Measurements from ENCODE around the gene RGS9BP. TPM values are rescaled to one million over a fixed set of nuclear protein-coding genes. Genes with fewer than 3 reads are reported as not detected.
"Not testable (repeated sequence)": the region's sequence is repeated elsewhere in the genome, so short reads cannot be mapped to it uniquely, and the experiment has no call there.

The RGS9BP gene
- total and polyA plus RNA-seq, 2 experiments from 2014 or later: 0.08 to 0.22 TPM

GRCh38 chr19:32708457-32708856 is 32.8 kb downstream of the RGS9BP start:
- H2AFZ ChIP-seq: no peak overlapping the region
- 100% methylated on average over 3 of the region's 3 CpGs for WGBS, 2 experiments (ENCODE audit: low coverage in 1 of 2, low lambda C conversion rate in 2 of 2, missing lambda C conversion rate in 2 of 2)
- H3F3A ChIP-seq (ENCODE audit: insufficient read depth): no peaks in the 10 kb centered on the region
- H3K9ac ChIP-seq: no peak overlapping the region
- no peaks in the 10 kb centered on the region for H4K20me1 ChIP-seq (ENCODE audit: insufficient read depth)
- no peak overlapping the region for H3K4me3 ChIP-seq
- H3K27ac ChIP-seq: no peak overlapping the region
- no peak overlapping the region for H3K4me2 ChIP-seq (ENCODE audit: unreplicated experiment)
- DNase-seq: no peak
- H3K9me3 ChIP-seq (ENCODE audit: low read depth): no peaks in the 10 kb centered on the region
- H3K79me2 ChIP-seq (ENCODE audit: insufficient read depth): peaks cover 68% of the 10 kb centered on the region
- TF ChIP-seq EZH2phosphoT487 (IDR thresholded peaks at IDR 0.05; ENCODE audit: insufficient read depth, low read depth): no peak
- no peak for TF ChIP-seq EZH2 (IDR thresholded peaks at IDR 0.05; ENCODE audit: insufficient read depth, poor library complexity, severe bottlenecking)
- in situ Hi-C loops (cut with MboI): no loop called here
- peaks cover 26% of the 10 kb centered on the region for H3K36me3 ChIP-seq (ENCODE audit: low read depth)
- H3K4me1 ChIP-seq (ENCODE audit: insufficient read depth): no peaks in the 10 kb centered on the region
- H3K9me2 ChIP-seq (ENCODE audit: insufficient read depth): no peaks in the 10 kb centered on the region
- H3K27me3 ChIP-seq (replicated peaks; ENCODE audit: insufficient read depth): no peaks in the 10 kb centered on the region

GRCh38 chr19:32709032-32709431 is 33.4 kb downstream of the RGS9BP start:
- Histone ChIP-seq H3K4me3 (no peak overlapping the region), H3K9ac (no peak overlapping the region), H3K4me1 (ENCODE audit: insufficient read depth) (no peaks in the 10 kb centered on the region), H2AFZ (no peak overlapping the region), H3K9me2 (ENCODE audit: insufficient read depth) (no peaks in the 10 kb centered on the region), H3K27me3 (replicated peaks; ENCODE audit: insufficient read depth) (no peaks in the 10 kb centered on the region), H3F3A (ENCODE audit: insufficient read depth) (no peaks in the 10 kb centered on the region), H3K9me3 (ENCODE audit: low read depth) (no peaks in the 10 kb centered on the region), H3K79me2 (ENCODE audit: insufficient read depth) (peaks cover 62% of the 10 kb centered on the region), H3K36me3 (ENCODE audit: low read depth) (peaks cover 24% of the 10 kb centered on the region), H4K20me1 (ENCODE audit: insufficient read depth) (peaks cover 2% of the 10 kb centered on the region; the same call in 1 of the 2 replicates), H3K27ac (no peak overlapping the region), H3K4me2 (ENCODE audit: unreplicated experiment) (no peak overlapping the region)
- TF ChIP-seq EZH2phosphoT487 (IDR thresholded peaks at IDR 0.05; ENCODE audit: insufficient read depth, low read depth) (no peak), EZH2 (IDR thresholded peaks at IDR 0.05; ENCODE audit: insufficient read depth, poor library complexity, severe bottlenecking) (no peak)
- WGBS, 2 experiments (ENCODE audit: low coverage in 1 of 2, low lambda C conversion rate in 2 of 2, missing lambda C conversion rate in 2 of 2): 87 to 88% methylated on average over 5 of the region's 5 CpGs
- no peak for DNase-seq
- in situ Hi-C loops (cut with MboI): no loop called here

- no peaks in the 10 kb centered on the region for H3K27me3 ChIP-seq (replicated peaks; ENCODE audit: insufficient read depth)
- TF ChIP-seq EZH2 (IDR thresholded peaks at IDR 0.05; ENCODE audit: insufficient read depth, poor library complexity, severe bottlenecking): no peak
- no peak for TF ChIP-seq EZH2phosphoT487 (IDR thresholded peaks at IDR 0.05; ENCODE audit: insufficient read depth, low read depth)
- no peaks in the 10 kb centered on the region for H3K4me1 ChIP-seq (ENCODE audit: insufficient read depth)
- no peak overlapping the region for H3K27ac ChIP-seq
- WGBS, 2 experiments (ENCODE audit: low coverage in 1 of 2, low lambda C conversion rate in 2 of 2, missing lambda C conversion rate in 2 of 2): 98 to 99% methylated on average over 6 of the region's 6 CpGs
- peaks cover 13% of the 10 kb centered on the region for H3K36me3 ChIP-seq (ENCODE audit: low read depth)
- no peaks in the 10 kb centered on the region for H3K9me2 ChIP-seq (ENCODE audit: insufficient read depth)
- H3K4me2 ChIP-seq (ENCODE audit: unreplicated experiment): no peak overlapping the region
- H3K9ac ChIP-seq: no peak overlapping the region
- no peak overlapping the region for H3K4me3 ChIP-seq
- in situ Hi-C loops (cut with MboI): no loop called here
- no peak overlapping the region for H2AFZ ChIP-seq
- peaks cover 35% of the 10 kb centered on the region for H3K79me2 ChIP-seq (ENCODE audit: insufficient read depth)
- no peaks in the 10 kb centered on the region for H3F3A ChIP-seq (ENCODE audit: insufficient read depth)
- DNase-seq: no peak
- peaks cover 2% of the 10 kb centered on the region; the same call in 1 of the 2 replicates for H4K20me1 ChIP-seq (ENCODE audit: insufficient read depth)
- H3K9me3 ChIP-seq (ENCODE audit: low read depth): no peaks in the 10 kb centered on the region
Observed at GRCh38 chr19:32711747-32712146, 36.1 kb downstream of the RGS9BP start.

- H3F3A ChIP-seq (ENCODE audit: insufficient read depth); H4K20me1 ChIP-seq (ENCODE audit: insufficient read depth); H3K9ac ChIP-seq; H3K4me2 ChIP-seq (ENCODE audit: unreplicated experiment); H3K9me2 ChIP-seq (ENCODE audit: insufficient read depth); H3K4me3 ChIP-seq; DNase-seq; H3K27ac ChIP-seq; H3K9me3 ChIP-seq (ENCODE audit: low read depth); H2AFZ ChIP-seq; H3K27me3 ChIP-seq (replicated peaks; ENCODE audit: insufficient read depth); H3K4me1 ChIP-seq (ENCODE audit: insufficient read depth); in situ Hi-C loops (cut with MboI); H3K79me2 ChIP-seq (ENCODE audit: insufficient read depth): not testable (repeated sequence)
- H3K36me3 ChIP-seq (ENCODE audit: low read depth): peaks cover 13% of the 10 kb centered on the region
- 89 to 91% methylated on average over 6 to 7 of the region's 7 CpGs for WGBS, 2 experiments (ENCODE audit: low coverage in 1 of 2, low lambda C conversion rate in 2 of 2, missing lambda C conversion rate in 2 of 2)
Observed at GRCh38 chr19:32716203-32716602, 40.6 kb downstream of the RGS9BP start.

GRCh38 chr19:32717496-32717895 is 41.8 kb downstream of the RGS9BP start:
- in situ Hi-C loops (cut with MboI): no loop called here
- Histone ChIP-seq H3K9me3 (ENCODE audit: low read depth) (no peaks in the 10 kb centered on the region), H3K9ac (no peak overlapping the region), H3K4me2 (ENCODE audit: unreplicated experiment) (no peak overlapping the region), H4K20me1 (ENCODE audit: insufficient read depth) (peaks cover 2% of the 10 kb centered on the region; the same call in 1 of the 2 replicates), H3K36me3 (ENCODE audit: low read depth) (peaks cover 10% of the 10 kb centered on the region), H2AFZ (no peak overlapping the region), H3K4me3 (no peak overlapping the region), H3K4me1 (ENCODE audit: insufficient read depth) (no peaks in the 10 kb centered on the region), H3K27me3 (replicated peaks; ENCODE audit: insufficient read depth) (no peaks in the 10 kb centered on the region), H3K79me2 (ENCODE audit: insufficient read depth) (no peaks in the 10 kb centered on the region), H3F3A (ENCODE audit: insufficient read depth) (no peaks in the 10 kb centered on the region), H3K9me2 (ENCODE audit: insufficient read depth) (no peaks in the 10 kb centered on the region), H3K27ac (no peak overlapping the region)
- no peak for TF ChIP-seq EZH2phosphoT487 (IDR thresholded peaks at IDR 0.05; ENCODE audit: insufficient read depth, low read depth)
- no peak for TF ChIP-seq EZH2 (IDR thresholded peaks at IDR 0.05; ENCODE audit: insufficient read depth, poor library complexity, severe bottlenecking)
- WGBS, 2 experiments (ENCODE audit: low coverage in 1 of 2, low lambda C conversion rate in 2 of 2, missing lambda C conversion rate in 2 of 2): 67 to 76% methylated on average over 5 of the region's 5 CpGs
- no peak for DNase-seq
